ENCODE data around the gene IZUMO4.

GRCh38 chr19:2138061-2138728 lies 41.5 kb downstream of the IZUMO4 start:
- TF ChIP-seq CTCF (IDR thresholded peaks at IDR 0.05) (no peak), EZH2phosphoT487 (IDR thresholded peaks at IDR 0.05) (no peak)

All from neural progenitor cell (in vitro differentiated cells).